Neutrophil (primary cell): ENCODE data around the gene PLCL1.

Experiments
- H3K27ac ChIP-seq: fragments of 200-600 bp; sonication (generic); 2 replicates; pipeline ENCODE4 v1.5.1; 2016; ENCODE audit warnings: mild to moderate bottlenecking, moderate library complexity
- H3K27me3 ChIP-seq: fragments of 200-600 bp; sonication (generic); 2 replicates; pipeline ENCODE4 v1.6.0; 2016; ENCODE audit warnings: mild to moderate bottlenecking
- H3K36me3 ChIP-seq: fragments of 200-600 bp; sonication (generic); 2 replicates; pipeline ENCODE4 v1.5.1; 2017
- H3K4me1 ChIP-seq, 2 experiments: fragments of 200-600 bp in 1 of 2; sonication (generic) in 1 of 2; 1 replicate in 1 of 2; 2 replicates in 1 of 2; pipeline versions ENCODE4 v1.5.1 to v1.6.1; 2013 to 2016; ENCODE audit warnings: low read depth in 1 of 2, low read length in 1 of 2, mild to moderate bottlenecking in 1 of 2, moderate library complexity in 1 of 2; ENCODE audit not compliant: control insufficient read depth in 1 of 2, insufficient read depth in 1 of 2
- H3K4me3 ChIP-seq, 2 experiments: fragments of 200-600 bp in 1 of 2; sonication (generic) in 1 of 2; 1 replicate in 1 of 2; 2 replicates in 1 of 2; pipeline ENCODE4 v1.5.1; 2013 to 2016; ENCODE audit warnings: low read depth in 1 of 2, low read length in 1 of 2, mild to moderate bottlenecking in 1 of 2, moderate library complexity in 1 of 2
- H3K9me3 ChIP-seq: fragments of 200-600 bp; sonication (generic); 2 replicates; pipeline ENCODE4 v1.5.1; 2016
- TF ChIP-seq, protein P1 (sequence below): fragments of 200-600 bp; sonication (generic); IDR thresholded peaks from 2 replicates; pipeline ENCODE4 v1.5.1; 2016; ENCODE audit warnings: antibody characterized with exemption

PLCL1 gene

GRCh38 chr2:197960786-197961185, 156.4 kb downstream of the PLCL1 start:
- Histone ChIP-seq H3K4me1 (no peaks in the 10 kb centered on the region), H3K27me3 (no peaks in the 10 kb centered on the region), H3K27ac (no peak overlapping the region), H3K9me3 (no peaks in the 10 kb centered on the region), H3K36me3 (no peaks in the 10 kb centered on the region), H3K4me3 (no peak overlapping the region)
- TF ChIP-seq, protein P1, sequence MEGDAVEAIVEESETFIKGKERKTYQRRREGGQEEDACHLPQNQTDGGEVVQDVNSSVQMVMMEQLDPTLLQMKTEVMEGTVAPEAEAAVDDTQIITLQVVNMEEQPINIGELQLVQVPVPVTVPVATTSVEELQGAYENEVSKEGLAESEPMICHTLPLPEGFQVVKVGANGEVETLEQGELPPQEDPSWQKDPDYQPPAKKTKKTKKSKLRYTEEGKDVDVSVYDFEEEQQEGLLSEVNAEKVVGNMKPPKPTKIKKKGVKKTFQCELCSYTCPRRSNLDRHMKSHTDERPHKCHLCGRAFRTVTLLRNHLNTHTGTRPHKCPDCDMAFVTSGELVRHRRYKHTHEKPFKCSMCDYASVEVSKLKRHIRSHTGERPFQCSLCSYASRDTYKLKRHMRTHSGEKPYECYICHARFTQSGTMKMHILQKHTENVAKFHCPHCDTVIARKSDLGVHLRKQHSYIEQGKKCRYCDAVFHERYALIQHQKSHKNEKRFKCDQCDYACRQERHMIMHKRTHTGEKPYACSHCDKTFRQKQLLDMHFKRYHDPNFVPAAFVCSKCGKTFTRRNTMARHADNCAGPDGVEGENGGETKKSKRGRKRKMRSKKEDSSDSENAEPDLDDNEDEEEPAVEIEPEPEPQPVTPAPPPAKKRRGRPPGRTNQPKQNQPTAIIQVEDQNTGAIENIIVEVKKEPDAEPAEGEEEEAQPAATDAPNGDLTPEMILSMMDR: no peak

DNA sequence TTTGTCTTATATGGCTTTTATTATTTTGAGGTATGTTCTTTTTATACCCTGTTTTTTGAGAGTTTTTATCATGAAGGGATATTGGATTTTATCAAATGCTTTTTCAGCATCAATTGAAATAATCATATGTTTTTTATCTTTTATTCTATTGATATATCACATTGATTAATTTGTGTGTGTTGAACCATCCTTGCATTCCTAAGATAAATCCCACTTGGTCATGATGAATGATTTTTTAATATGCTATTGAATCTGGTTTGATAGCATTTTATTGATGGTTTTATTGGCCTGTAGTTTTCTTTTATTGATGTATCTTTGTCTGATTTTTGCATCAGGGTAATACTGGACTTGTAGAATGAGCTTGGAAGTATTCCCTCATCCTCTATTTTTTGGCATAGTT, 160.3 kb downstream of the PLCL1 start:
- no peaks in the 10 kb centered on the region for H3K27me3 ChIP-seq
- no peaks in the 10 kb centered on the region for H3K9me3 ChIP-seq
- H3K27ac ChIP-seq: no peak overlapping the region
- H3K4me3 ChIP-seq: no peak overlapping the region
- no peaks in the 10 kb centered on the region for H3K36me3 ChIP-seq
- TF ChIP-seq, protein P1: no peak
- H3K4me1 ChIP-seq: no peaks in the 10 kb centered on the region

- Histone ChIP-seq H3K9me3 (no peaks in the 10 kb centered on the region), H3K4me1 (no peaks in the 10 kb centered on the region), H3K27ac (no peak overlapping the region), H3K36me3 (no peaks in the 10 kb centered on the region), H3K27me3 (no peaks in the 10 kb centered on the region), H3K4me3 (no peak overlapping the region)
- TF ChIP-seq, protein P1: no peak
Observed at GRCh38 chr2:197965756-197966155, 161.4 kb downstream of the PLCL1 start.

- Histone ChIP-seq H3K27ac (no peak overlapping the region), H3K36me3 (no peaks in the 10 kb centered on the region), H3K9me3 (no peaks in the 10 kb centered on the region), H3K4me1 (no peaks in the 10 kb centered on the region), H3K4me3 (no peak overlapping the region), H3K27me3 (no peaks in the 10 kb centered on the region)
- TF ChIP-seq, protein P1: no peak
Observed at GRCh38 chr2:197969391-197969893, 165.0 kb downstream of the PLCL1 start.

DNA sequence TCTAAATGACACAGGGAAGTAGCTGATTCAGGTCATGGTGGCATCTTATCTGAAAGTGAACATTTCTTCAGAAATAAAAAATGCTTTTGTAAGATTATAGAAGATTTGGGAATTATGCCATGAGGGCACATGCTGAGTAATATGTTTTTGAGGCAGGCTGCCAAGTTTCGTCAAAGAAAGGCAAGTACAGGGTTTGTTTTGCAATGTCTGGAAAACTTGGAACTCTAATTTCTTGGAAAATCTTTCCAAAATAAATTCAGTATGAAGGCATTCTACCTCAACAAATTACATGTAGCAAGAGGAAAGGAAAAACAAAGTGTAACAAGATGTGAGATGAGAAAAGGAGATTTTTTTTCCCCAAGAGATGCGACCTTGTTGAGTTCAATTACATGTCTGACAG, 167.7 kb downstream of the PLCL1 start:
- Histone ChIP-seq H3K27ac (no peak overlapping the region), H3K4me1 (no peaks in the 10 kb centered on the region), H3K9me3 (no peaks in the 10 kb centered on the region), H3K27me3 (no peaks in the 10 kb centered on the region), H3K4me3 (no peak overlapping the region), H3K36me3 (no peaks in the 10 kb centered on the region)
- TF ChIP-seq, protein P1: no peak

DNA sequence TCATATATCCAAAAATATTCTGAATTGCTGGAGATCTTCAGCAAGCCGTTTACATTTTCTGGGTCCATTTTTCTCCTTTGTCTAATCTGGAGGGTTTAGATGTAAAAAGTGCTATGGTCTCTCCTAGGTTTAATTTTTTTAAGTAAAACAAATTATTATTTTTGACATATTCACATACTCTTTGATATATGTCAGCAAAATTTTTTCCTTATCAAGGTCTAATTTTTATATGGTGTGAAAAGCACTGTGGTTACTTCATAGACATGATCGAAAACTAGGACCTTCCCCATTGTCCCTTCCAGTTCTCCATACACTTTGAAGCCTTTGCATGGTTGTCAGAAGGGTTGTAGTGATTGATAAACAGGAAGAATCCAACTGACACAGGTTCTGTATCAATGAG, 168.2 kb downstream of the PLCL1 start:
- no peaks in the 10 kb centered on the region for H3K4me1 ChIP-seq
- H3K27ac ChIP-seq: no peak overlapping the region
- no peaks in the 10 kb centered on the region for H3K36me3 ChIP-seq
- H3K27me3 ChIP-seq: no peaks in the 10 kb centered on the region
- H3K4me3 ChIP-seq: no peak overlapping the region
- TF ChIP-seq, protein P1: no peak
- no peaks in the 10 kb centered on the region for H3K9me3 ChIP-seq
